Measurements from ENCODE around the gene NUDT3. TPM values are rescaled to one million over a fixed set of nuclear protein-coding genes. Genes with fewer than 3 reads are reported as not detected.
A peak's percentile ranks its signal among the peaks of the same experiment; 100 is the strongest.
"Not testable (repeated sequence)": the region's sequence is repeated elsewhere in the genome, so short reads cannot be mapped to it uniquely, and the experiment has no call there.

NUDT3 gene
- total and polyA plus RNA-seq, 4 donors, result 15.5 to 50.2 (median 33.6) TPM

DNA sequence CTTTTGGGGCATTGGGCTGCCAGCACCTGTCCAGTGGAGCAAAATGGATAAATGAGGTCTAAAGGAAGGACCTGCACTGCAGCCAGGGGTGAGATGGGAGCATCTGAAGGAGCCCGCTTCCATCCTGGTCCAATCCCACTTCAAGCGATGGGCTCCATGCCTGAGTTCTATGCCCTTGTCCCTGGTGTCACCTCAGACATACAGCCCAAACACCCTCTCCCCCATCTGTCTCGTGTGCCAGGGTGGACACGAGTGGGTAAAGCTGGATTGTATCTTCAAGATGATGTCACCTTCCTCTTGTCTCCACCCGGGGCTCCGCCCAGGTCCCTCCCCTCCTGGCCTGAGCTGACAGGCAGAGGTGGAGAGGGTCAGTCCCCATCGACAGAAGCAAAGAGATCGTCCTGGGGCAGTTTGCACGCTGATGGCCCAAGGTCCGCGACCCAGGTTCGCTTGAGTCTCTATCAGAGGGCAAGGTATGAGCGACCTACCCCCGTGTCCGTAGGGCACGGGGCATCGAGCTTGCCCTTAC, 144.2 kb downstream of the NUDT3 start:
- intact Hi-C loops (cut with DNase I), result loop anchor here in 1 of 2 donors (2.0 to 5.0 kb wide), 2 partner anchors 144 to 167 kb away; partner anchors contain the start of gene NUDT3
- WGBS, 2 donors, result 13% methylated on average over 17 of the region's 17 CpGs
- Histone ChIP-seq H3K4me3 (ENCODE audit: low read length in 2 of 2) (peak overlapping the region; percentile 6 to 49), H3K27ac (ENCODE audit: low read depth in 1 of 2, low read length in 2 of 2) (peak overlapping the region in 1 of 2 donors; percentile 23), H3K36me3 (ENCODE audit: control insufficient read depth in 1 of 2, insufficient read depth in 2 of 2, low read length in 1 of 2) (no peaks in the 10 kb centered on the region), H3K4me1 (ENCODE audit: control insufficient read depth in 1 of 2, insufficient read depth in 2 of 2, low read length in 2 of 2) (no peaks in the 10 kb centered on the region), H3K9me3 (ENCODE audit: control insufficient read depth, low read length) (no peaks in the 10 kb centered on the region), H3K27me3 (ENCODE audit: control insufficient read depth in 1 of 2, insufficient read depth in 2 of 2, low read length in 1 of 2) (no peaks in the 10 kb centered on the region)
- ATAC-seq (ENCODE audit: low FRiP score), result peak; percentile 63
- DNase-seq, result peak; percentile 84 to 87

DNA sequence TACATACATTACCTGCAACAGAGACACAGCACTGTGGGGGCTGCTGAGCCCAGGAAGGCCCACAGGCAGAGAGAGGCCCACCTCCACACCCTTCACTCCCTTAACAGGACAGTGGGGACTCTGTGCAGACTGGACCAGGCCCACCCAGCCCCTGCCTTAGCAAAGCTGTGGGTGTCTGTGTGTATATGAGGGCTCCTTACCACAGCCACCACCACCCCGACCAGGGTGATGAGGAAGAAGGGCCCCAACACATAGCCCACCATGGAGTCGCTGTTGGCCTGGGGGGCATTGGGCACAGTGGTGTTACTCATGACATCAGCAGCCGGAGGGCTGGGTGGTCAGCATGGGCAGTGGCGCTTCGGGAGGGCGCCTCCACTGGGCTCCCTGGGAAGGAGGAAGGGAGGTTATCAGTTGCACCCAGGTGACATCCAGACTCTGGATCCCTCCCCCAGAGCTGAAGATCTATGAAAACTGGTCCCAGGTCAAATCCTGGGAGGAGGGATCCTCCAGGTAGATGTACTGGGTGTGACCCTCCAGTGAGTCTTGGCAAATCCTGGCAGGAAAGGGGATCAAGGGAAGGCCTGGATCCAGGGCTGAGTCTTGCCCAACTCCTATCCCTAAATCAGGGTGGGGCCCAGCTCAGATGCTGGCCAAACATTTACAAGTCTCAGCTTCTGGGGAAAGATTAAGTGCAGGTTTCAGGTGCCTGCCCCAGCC, 144.8 kb downstream of the NUDT3 start:
- H3K9me3 ChIP-seq (ENCODE audit: control insufficient read depth, low read length), result no peaks in the 10 kb centered on the region
- DNase-seq (peak in 1 of 2 donors; percentile 75), ATAC-seq (ENCODE audit: low FRiP score) (no peak)
- 94 to 95% methylated on average over 6 of the region's 6 CpGs for WGBS, 2 donors
- intact Hi-C loops (cut with DNase I), result loop anchor here in 1 of 2 donors (2.0 to 5.0 kb wide), 2 partner anchors 145 to 167 kb away; partner anchors contain the start of gene NUDT3
- no peak overlapping the region for H3K4me3 ChIP-seq (ENCODE audit: low read length in 2 of 2)
- H3K27ac ChIP-seq (ENCODE audit: low read depth in 1 of 2, low read length in 2 of 2), result no peak overlapping the region
- no peaks in the 10 kb centered on the region for H3K36me3 ChIP-seq (ENCODE audit: control insufficient read depth in 1 of 2, insufficient read depth in 2 of 2, low read length in 1 of 2)
- H3K27me3 ChIP-seq (ENCODE audit: control insufficient read depth in 1 of 2, insufficient read depth in 2 of 2, low read length in 1 of 2), result no peaks in the 10 kb centered on the region
- no peaks in the 10 kb centered on the region for H3K4me1 ChIP-seq (ENCODE audit: control insufficient read depth in 1 of 2, insufficient read depth in 2 of 2, low read length in 2 of 2)

DNA sequence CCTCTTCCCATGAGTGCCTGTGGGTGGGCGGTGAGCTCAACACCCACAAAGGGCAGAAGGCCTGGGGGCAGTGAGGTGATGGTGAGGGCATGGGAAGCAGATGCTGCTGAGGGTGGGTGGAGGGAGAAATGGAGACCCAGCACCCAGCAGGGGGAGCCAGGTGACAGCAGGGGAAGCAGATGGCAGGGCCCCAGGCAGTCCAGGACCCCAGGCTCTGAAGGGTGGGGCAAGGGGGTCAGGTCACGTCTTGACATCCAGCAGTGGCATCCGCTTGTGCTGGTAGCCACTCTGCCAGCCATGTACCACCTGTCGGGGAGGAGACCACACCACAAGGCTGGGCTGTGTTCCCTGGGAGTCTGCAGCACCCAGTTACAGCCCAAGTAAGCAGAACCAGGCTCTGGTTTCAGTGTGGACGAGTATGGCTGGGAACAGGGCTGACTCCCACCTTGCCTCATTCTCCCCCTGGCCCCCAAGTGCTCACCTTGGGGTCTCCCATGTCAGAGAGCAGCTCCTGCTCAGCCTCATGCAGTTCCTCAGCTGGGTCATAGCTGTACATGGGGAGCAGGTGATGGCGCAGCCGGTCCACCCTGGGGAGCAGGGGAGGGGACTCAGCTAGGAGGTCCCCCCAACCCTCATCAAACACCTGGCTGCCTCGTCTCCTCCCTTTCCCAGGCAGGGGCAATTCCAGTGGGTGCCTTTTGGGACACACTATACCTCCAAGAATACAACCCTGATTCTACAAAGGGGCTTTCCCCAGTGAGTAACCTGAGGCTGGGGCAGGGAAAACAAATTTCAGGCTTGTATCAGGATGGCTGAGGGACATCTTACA, 145.7 kb downstream of the NUDT3 start:
- Histone ChIP-seq H3K4me3 (ENCODE audit: low read length in 2 of 2) (no peak overlapping the region), H3K4me1 (ENCODE audit: control insufficient read depth in 1 of 2, insufficient read depth in 2 of 2, low read length in 2 of 2) (no peaks in the 10 kb centered on the region), H3K36me3 (ENCODE audit: control insufficient read depth in 1 of 2, insufficient read depth in 2 of 2, low read length in 1 of 2) (no peaks in the 10 kb centered on the region), H3K9me3 (ENCODE audit: control insufficient read depth, low read length) (no peaks in the 10 kb centered on the region), H3K27ac (ENCODE audit: low read depth in 1 of 2, low read length in 2 of 2) (no peak overlapping the region), H3K27me3 (ENCODE audit: control insufficient read depth in 1 of 2, insufficient read depth in 2 of 2, low read length in 1 of 2) (no peaks in the 10 kb centered on the region)
- intact Hi-C loops (cut with DNase I), result loop anchor here in 1 of 2 donors (5.0 kb wide), 1 partner anchor 146 kb away; the partner anchor contains the start of gene NUDT3
- WGBS, 2 donors, result 80 to 85% methylated on average over 8 of the region's 8 CpGs
- DNase-seq (peak in 1 of 2 donors; percentile 67), ATAC-seq (ENCODE audit: low FRiP score) (no peak)

GRCh38 chr6:34246249-34246562, 146.3 kb downstream of the NUDT3 start:
- Histone ChIP-seq H3K9me3 (ENCODE audit: control insufficient read depth, low read length) (no peaks in the 10 kb centered on the region), H3K27ac (ENCODE audit: low read depth in 1 of 2, low read length in 2 of 2) (no peak overlapping the region), H3K4me1 (ENCODE audit: control insufficient read depth in 1 of 2, insufficient read depth in 2 of 2, low read length in 2 of 2) (no peaks in the 10 kb centered on the region), H3K4me3 (ENCODE audit: low read length in 2 of 2) (no peak overlapping the region), H3K27me3 (ENCODE audit: control insufficient read depth in 1 of 2, insufficient read depth in 2 of 2, low read length in 1 of 2) (no peaks in the 10 kb centered on the region), H3K36me3 (ENCODE audit: control insufficient read depth in 1 of 2, insufficient read depth in 2 of 2, low read length in 1 of 2) (no peaks in the 10 kb centered on the region)
- intact Hi-C loops (cut with DNase I), result loop anchor here in 1 of 2 donors (5.0 kb wide), 1 partner anchor 146 kb away; the partner anchor contains the start of gene NUDT3
- ATAC-seq (ENCODE audit: low FRiP score) (no peak), DNase-seq (no peak)
- WGBS, 2 donors, result 87 to 93% methylated on average over 2 of the region's 2 CpGs

DNA sequence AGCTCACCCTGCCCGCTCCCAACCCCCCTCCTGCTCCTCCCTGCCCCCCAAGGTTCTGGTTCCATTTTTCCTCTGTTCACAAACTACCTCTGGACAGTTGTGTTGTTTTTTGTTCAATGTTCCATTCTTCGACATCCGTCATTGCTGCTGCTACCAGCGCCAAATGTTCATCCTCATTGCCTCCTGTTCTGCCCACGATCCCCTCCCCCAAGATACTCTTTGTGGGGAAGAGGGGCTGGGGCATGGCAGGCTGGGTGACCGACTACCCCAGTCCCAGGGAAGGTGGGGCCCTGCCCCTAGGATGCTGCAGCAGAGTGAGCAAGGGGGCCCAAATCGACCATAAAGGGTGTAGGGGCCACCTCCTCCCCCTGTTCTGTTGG, 146.7 kb downstream of the NUDT3 start:
- intact Hi-C loops (cut with DNase I), result loop anchor here in 1 of 2 donors (5.0 kb wide), 1 partner anchor 147 kb away; the partner anchor contains the start of gene NUDT3

DNA sequence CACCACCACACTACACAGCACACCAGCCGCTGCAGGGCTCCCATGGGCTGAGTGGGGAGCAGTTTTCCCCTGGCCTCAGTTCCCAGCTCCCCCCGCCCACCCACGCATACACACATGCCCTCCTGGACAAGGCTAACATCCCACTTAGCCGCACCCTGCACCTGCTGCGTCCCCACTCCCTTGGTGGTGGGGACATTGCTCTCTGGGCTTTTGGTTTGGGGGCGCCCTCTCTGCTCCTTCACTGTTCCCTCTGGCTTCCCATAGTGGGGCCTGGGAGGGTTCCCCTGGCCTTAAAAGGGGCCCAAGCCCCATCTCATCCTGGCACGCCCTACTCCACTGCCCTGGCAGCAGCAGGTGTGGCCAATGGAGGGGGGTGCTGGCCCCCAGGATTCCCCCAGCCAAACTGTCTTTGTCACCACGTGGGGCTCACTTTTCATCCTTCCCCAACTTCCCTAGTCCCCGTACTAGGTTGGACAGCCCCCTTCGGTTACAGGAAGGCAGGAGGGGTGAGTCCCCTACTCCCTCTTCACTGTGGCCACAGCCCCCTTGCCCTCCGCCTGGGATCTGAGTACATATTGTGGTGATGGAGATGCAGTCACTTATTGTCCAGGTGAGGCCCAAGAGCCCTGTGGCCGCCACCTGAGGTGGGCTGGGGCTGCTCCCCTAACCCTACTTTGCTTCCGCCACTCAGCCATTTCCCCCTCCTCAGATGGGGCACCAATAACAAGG, 147.3 kb downstream of the NUDT3 start:
- 78 to 84% methylated on average over 11 to 13 of the region's 13 CpGs for WGBS, 2 donors
- not testable (repeated sequence) for ATAC-seq (ENCODE audit: low FRiP score); H3K4me1 ChIP-seq (ENCODE audit: control insufficient read depth in 1 of 2, insufficient read depth in 2 of 2, low read length in 2 of 2); H3K27ac ChIP-seq (ENCODE audit: low read depth in 1 of 2, low read length in 2 of 2); H3K27me3 ChIP-seq (ENCODE audit: control insufficient read depth in 1 of 2, insufficient read depth in 2 of 2, low read length in 1 of 2); H3K9me3 ChIP-seq (ENCODE audit: control insufficient read depth, low read length); H3K4me3 ChIP-seq (ENCODE audit: low read length in 2 of 2); H3K36me3 ChIP-seq (ENCODE audit: control insufficient read depth in 1 of 2, insufficient read depth in 2 of 2, low read length in 1 of 2)
- intact Hi-C loops (cut with DNase I), result loop anchor here in 1 of 2 donors (5.0 kb wide), 1 partner anchor 147 kb away; the partner anchor contains the start of gene NUDT3
- peak in 1 of 2 donors; percentile 40 for DNase-seq

More for the DNA sequence above, 146.7 kb downstream of the NUDT3 start:
- H3K4me1 ChIP-seq (ENCODE audit: control insufficient read depth in 1 of 2, insufficient read depth in 2 of 2, low read length in 2 of 2); H3K9me3 ChIP-seq (ENCODE audit: control insufficient read depth, low read length); ATAC-seq (ENCODE audit: low FRiP score); H3K27ac ChIP-seq (ENCODE audit: low read depth in 1 of 2, low read length in 2 of 2); H3K27me3 ChIP-seq (ENCODE audit: control insufficient read depth in 1 of 2, insufficient read depth in 2 of 2, low read length in 1 of 2); H3K4me3 ChIP-seq (ENCODE audit: low read length in 2 of 2); DNase-seq; H3K36me3 ChIP-seq (ENCODE audit: control insufficient read depth in 1 of 2, insufficient read depth in 2 of 2, low read length in 1 of 2): not testable (repeated sequence)
- WGBS, 2 donors, result 86 to 87% methylated on average over 6 to 7 of the region's 7 CpGs

- H3K4me1 ChIP-seq (ENCODE audit: control insufficient read depth in 1 of 2, insufficient read depth in 2 of 2, low read length in 2 of 2), result no peaks in the 10 kb centered on the region
Observed at GRCh38 chr6:34243901-34244884, 148.3 kb downstream of the NUDT3 start.

More at GRCh38 chr6:34243901-34244884, 148.3 kb downstream of the NUDT3 start:
- Histone ChIP-seq H3K36me3 (ENCODE audit: control insufficient read depth in 1 of 2, insufficient read depth in 2 of 2, low read length in 1 of 2) (no peaks in the 10 kb centered on the region), H3K4me3 (ENCODE audit: low read length in 2 of 2) (no peak overlapping the region), H3K27me3 (ENCODE audit: control insufficient read depth in 1 of 2, insufficient read depth in 2 of 2, low read length in 1 of 2) (no peaks in the 10 kb centered on the region), H3K9me3 (ENCODE audit: control insufficient read depth, low read length) (no peaks in the 10 kb centered on the region), H3K27ac (ENCODE audit: low read depth in 1 of 2, low read length in 2 of 2) (no peak overlapping the region)
- 25 to 28% methylated on average over 16 to 19 of the region's 19 CpGs for WGBS, 2 donors
- intact Hi-C loops (cut with DNase I), result loop anchor here (5.0 kb wide), 1 partner anchor 47 kb away; no protein-coding TSS in a partner anchor
- DNase-seq (peak; percentile 88 to 93), ATAC-seq (ENCODE audit: low FRiP score) (peak; percentile 62)

Data from aorta (tissue), 5 donors.